Fibroblast of lung (primary cell): Measurements from ENCODE around the gene GBP2.

Experiments
- CTCF ChIP-seq, 2 donors: IDR thresholded peaks in 1 of 2; conservative IDR thresholded peaks in 1 of 2; 1 replicate in 1 of 2; 2 replicates in 1 of 2; pipeline ENCODE4 v1.5.1; 2011 to 2012; ENCODE audit warnings: low read length in 2 of 2, control low read depth in 1 of 2, inconsistent platforms in 1 of 2, low read depth in 1 of 2, mild to moderate bottlenecking in 1 of 2
- EZH2 ChIP-seq: IDR thresholded peaks from 2 replicates; pipeline ENCODE4 v1.5.1; 2012; ENCODE audit warnings: low read length, control low read depth, mild to moderate bottlenecking; ENCODE audit errors: missing control alignments

DNA sequence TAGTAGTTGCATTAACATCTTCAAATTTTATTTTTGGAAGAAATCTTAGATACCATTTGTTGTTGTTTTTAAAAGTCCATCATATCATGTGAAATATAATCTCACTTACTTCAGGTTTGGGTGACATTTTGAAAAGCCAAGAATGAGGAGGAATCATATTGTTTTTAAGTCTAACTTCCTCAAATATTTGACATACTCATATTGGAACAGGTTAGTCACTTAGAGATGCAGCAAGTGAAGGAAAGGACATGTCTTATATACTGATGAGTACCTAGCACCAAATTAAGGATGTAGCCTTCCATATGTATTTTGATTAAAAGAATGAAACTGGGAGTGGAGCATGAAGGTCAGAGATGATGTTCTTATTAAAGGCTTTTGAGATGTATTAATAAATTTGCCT is 23.9 kb downstream of the GBP2 start:
- TF ChIP-seq CTCF (conservative IDR thresholded peaks at IDR 0.05 in 1 of 2, IDR thresholded peaks at IDR 0.05 in 1 of 2; ENCODE audit: low read depth in 1 of 2, low read length in 2 of 2): no peak
- TF ChIP-seq EZH2: no peak
